Neural cell (in vitro differentiated cells): Measurements from ENCODE around the gene MTA1. TPM values are rescaled to one million over a fixed set of nuclear protein-coding genes. Genes with fewer than 3 reads are reported as not detected.

Experiments
- H2AFZ ChIP-seq: fragments of 200-600, 300-800 bp; sonication (generic), shearing (Covaris generic); 2 replicates; pipeline ENCODE4 v1.6.0; 2014; ENCODE audit warnings: low read depth, mild to moderate bottlenecking, antibody characterized with exemption, low read length, moderate library complexity
- H3F3A ChIP-seq: fragments of 200-600 bp; shearing (Covaris generic); 2 replicates; pipeline ENCODE4 v1.6.1; 2016; ENCODE audit warnings: mild to moderate bottlenecking, moderate library complexity, mixed read lengths, antibody characterized with exemption, low read length; ENCODE audit not compliant: insufficient read depth, poor library complexity, severe bottlenecking
- H3K27ac ChIP-seq: fragments of 200-600, 300-800 bp; sonication (generic), shearing (Covaris generic); 2 replicates; pipeline ENCODE4 v1.5.1; 2014; ENCODE audit warnings: mild to moderate bottlenecking, low read length, moderate library complexity
- H3K27me3 ChIP-seq: fragments of 300-800, 200-600 bp; sonication (generic), shearing (Covaris generic); 2 replicates; pipeline ENCODE4 v1.6.0; 2014; ENCODE audit warnings: mild to moderate bottlenecking, low read depth, low read length, moderate library complexity; ENCODE audit not compliant: insufficient read depth
- H3K36me3 ChIP-seq: fragments of 300-800, 200-600 bp; sonication (generic), shearing (Covaris generic); 2 replicates; pipeline ENCODE4 v1.5.1; 2014; ENCODE audit warnings: mild to moderate bottlenecking, antibody characterized with exemption, low read length, moderate library complexity; ENCODE audit not compliant: insufficient read depth
- H3K4me2 ChIP-seq: fragments of 300-800, 200-600 bp; sonication (generic), shearing (Covaris generic); 2 replicates; pipeline ENCODE4 v1.6.0; 2014; ENCODE audit warnings: mild to moderate bottlenecking, low read length
- H3K4me3 ChIP-seq: fragments of 300-800, 200-600 bp; sonication (generic), shearing (Covaris generic); 2 replicates; pipeline ENCODE4 v1.5.1; 2014; ENCODE audit warnings: mild to moderate bottlenecking, low read length, moderate library complexity
- H3K79me2 ChIP-seq: fragments of 200-600 bp; shearing (Covaris generic); replicated peaks from 2 replicates; pipeline ENCODE4 v1.6.0; 2014; ENCODE audit warnings: mild to moderate bottlenecking, low read length, moderate library complexity; ENCODE audit not compliant: insufficient read depth
- H3K9ac ChIP-seq: fragments of 300-800, 200-600 bp; sonication (generic), shearing (Covaris generic); 2 replicates; pipeline ENCODE4 v1.6.1; 2016; ENCODE audit warnings: mild to moderate bottlenecking, low read length, mixed read lengths
- H3K9me2 ChIP-seq: fragments of 200-600 bp; shearing (Covaris generic); 2 replicates; pipeline ENCODE4 v1.6.1; 2016; ENCODE audit warnings: mild to moderate bottlenecking, low read length, mixed read lengths; ENCODE audit not compliant: insufficient read depth
- H3K9me3 ChIP-seq: fragments of 200-600, 300-800 bp; sonication (generic), shearing (Covaris generic); 2 replicates; pipeline ENCODE4 v1.6.1; 2016; ENCODE audit warnings: mild to moderate bottlenecking, mixed run types, low read length, moderate library complexity, mixed read lengths
- H4K20me1 ChIP-seq: fragments of 200-600 bp; shearing (Covaris generic); 2 replicates; pipeline ENCODE4 v1.6.1; 2016; ENCODE audit warnings: mild to moderate bottlenecking, mixed run types; ENCODE audit not compliant: insufficient read depth
- EP300 ChIP-seq: fragments of 450-650 bp; conservative IDR thresholded peaks from 2 replicates; pipeline ENCODE4 v1.6.1; 2014; ENCODE audit warnings: antibody characterized with exemption, mild to moderate bottlenecking, moderate library complexity; ENCODE audit not compliant: poor library complexity, severe bottlenecking
- EZH2 ChIP-seq: fragments of 200-600, 300-800 bp; shearing (Covaris generic), sonication (generic); IDR thresholded peaks from 2 replicates; pipeline ENCODE4 v1.6.1; 2014; ENCODE audit warnings: antibody characterized with exemption, low read length, borderline replicate concordance, mild to moderate bottlenecking; ENCODE audit not compliant: insufficient read depth, poor library complexity, severe bottlenecking
- MXI1 ChIP-seq: fragments of 450-650 bp; conservative IDR thresholded peaks from 2 replicates; pipeline ENCODE4 v1.6.1; 2014; ENCODE audit warnings: antibody characterized with exemption, mild to moderate bottlenecking; ENCODE audit not compliant: poor library complexity, severe bottlenecking
- POLR2AphosphoS5 ChIP-seq: IDR thresholded peaks from 2 replicates; pipeline ENCODE4 v1.6.1; 2012
- RAD21 ChIP-seq: fragments of 450-650 bp; conservative IDR thresholded peaks from 2 replicates; pipeline ENCODE4 v1.6.1; 2014; ENCODE audit warnings: antibody characterized with exemption, mild to moderate bottlenecking, moderate library complexity
- REST ChIP-seq: IDR thresholded peaks from 2 replicates; pipeline ENCODE4 v1.6.1; 2012; ENCODE audit warnings: borderline replicate concordance
- SMC3 ChIP-seq: fragments of 450-650 bp; conservative IDR thresholded peaks from 2 replicates; pipeline ENCODE4 v1.6.1; 2014; ENCODE audit warnings: antibody characterized with exemption, mild to moderate bottlenecking, moderate library complexity; ENCODE audit not compliant: poor library complexity
- TAF1 ChIP-seq: IDR thresholded peaks from 2 replicates; pipeline ENCODE4 v1.6.1; 2012; ENCODE audit warnings: low read depth
- polyA minus RNA-seq: library from RNA; depleted of rRNA, polyadenylated mRNA; stranded (reverse); fragments of >200 nt; gene quantifications from 2 replicates; pipeline ENCODE4 v1.2.3, GENCODE V29; 2014
- polyA plus RNA-seq: library from polyadenylated mRNA; depleted of rRNA; stranded (reverse); fragments of >200 nt; gene quantifications from 2 replicates; pipeline ENCODE4 v1.2.3, GENCODE V29; 2014
- TF ChIP-seq, protein P1 (sequence below): fragments of 450-650 bp; IDR thresholded peaks from 2 replicates; pipeline ENCODE4 v1.5.1; 2014; ENCODE audit warnings: antibody characterized with exemption, mild to moderate bottlenecking, moderate library complexity; ENCODE audit not compliant: poor library complexity, severe bottlenecking

MTA1 gene
- 94.0 and 101 TPM in 2 replicates for polyA plus RNA-seq
- 80.9 and 90.3 TPM in 2 replicates for polyA minus RNA-seq

GRCh38 chr14:105419195-105420091, at the start of gene MTA1:
MTA1 (plus strand) TSS chr14:105419827; CDS start chr14:105420036, 209 bp downstream.
- no peaks in the 10 kb centered on the region for H3K9me3 ChIP-seq
- H4K20me1 ChIP-seq: no peaks in the 10 kb centered on the region
- peak within 1 kb of the TSS; percentile 97 for H3K4me2 ChIP-seq
- H3K9me2 ChIP-seq: no peaks in the 10 kb centered on the region
- peaks cover 4% of the 10 kb centered on the region for H3F3A ChIP-seq
- peak within 1 kb of the TSS; percentile 91 for H2AFZ ChIP-seq
- H3K27ac ChIP-seq: peak within 1 kb of the TSS; percentile 53
- H3K79me2 ChIP-seq: peaks cover 22% of the 10 kb centered on the region
- no peaks in the 10 kb centered on the region for H3K27me3 ChIP-seq
- TF ChIP-seq, protein P1, sequence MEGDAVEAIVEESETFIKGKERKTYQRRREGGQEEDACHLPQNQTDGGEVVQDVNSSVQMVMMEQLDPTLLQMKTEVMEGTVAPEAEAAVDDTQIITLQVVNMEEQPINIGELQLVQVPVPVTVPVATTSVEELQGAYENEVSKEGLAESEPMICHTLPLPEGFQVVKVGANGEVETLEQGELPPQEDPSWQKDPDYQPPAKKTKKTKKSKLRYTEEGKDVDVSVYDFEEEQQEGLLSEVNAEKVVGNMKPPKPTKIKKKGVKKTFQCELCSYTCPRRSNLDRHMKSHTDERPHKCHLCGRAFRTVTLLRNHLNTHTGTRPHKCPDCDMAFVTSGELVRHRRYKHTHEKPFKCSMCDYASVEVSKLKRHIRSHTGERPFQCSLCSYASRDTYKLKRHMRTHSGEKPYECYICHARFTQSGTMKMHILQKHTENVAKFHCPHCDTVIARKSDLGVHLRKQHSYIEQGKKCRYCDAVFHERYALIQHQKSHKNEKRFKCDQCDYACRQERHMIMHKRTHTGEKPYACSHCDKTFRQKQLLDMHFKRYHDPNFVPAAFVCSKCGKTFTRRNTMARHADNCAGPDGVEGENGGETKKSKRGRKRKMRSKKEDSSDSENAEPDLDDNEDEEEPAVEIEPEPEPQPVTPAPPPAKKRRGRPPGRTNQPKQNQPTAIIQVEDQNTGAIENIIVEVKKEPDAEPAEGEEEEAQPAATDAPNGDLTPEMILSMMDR: no peak
- TF ChIP-seq SMC3: no peak
- no peak for TF ChIP-seq EZH2
- TF ChIP-seq TAF1: no peak
- no peak for TF ChIP-seq MXI1
- no peak for TF ChIP-seq POLR2AphosphoS5
- no peak for TF ChIP-seq REST
- no peak for TF ChIP-seq RAD21
- no peak for TF ChIP-seq EP300
- H3K36me3 ChIP-seq: no peaks in the 10 kb centered on the region
- peak within 1 kb of the TSS; percentile 87 for H3K9ac ChIP-seq
- H3K4me3 ChIP-seq: peak within 1 kb of the TSS; percentile 86

- Histone ChIP-seq H3K27me3 (no peaks in the 10 kb centered on the region), H2AFZ (no peak overlapping the region), H3F3A (no peaks in the 10 kb centered on the region), H3K9me3 (no peaks in the 10 kb centered on the region), H4K20me1 (no peaks in the 10 kb centered on the region), H3K27ac (no peak overlapping the region), H3K9me2 (no peaks in the 10 kb centered on the region), H3K4me2 (no peak overlapping the region), H3K4me3 (no peak overlapping the region), H3K36me3 (no peaks in the 10 kb centered on the region), H3K79me2 (no peaks in the 10 kb centered on the region), H3K9ac (no peak overlapping the region)
- TF ChIP-seq EP300 (no peak), SMC3 (no peak), EZH2 (no peak), MXI1 (no peak), TAF1 (no peak), REST (no peak), POLR2AphosphoS5 (no peak), RAD21 (no peak)
- TF ChIP-seq, protein P1: no peak
Measured at GRCh38 chr14:105374389-105374788, 45.2 kb upstream of the MTA1 start.
